ENCODE results near the gene CPT2. TPM values are rescaled to one million over a fixed set of nuclear protein-coding genes. Genes with fewer than 3 reads are reported as not detected.
"Not testable (repeated sequence)": the region's sequence is repeated elsewhere in the genome, so short reads cannot be mapped to it uniquely, and the experiment has no call there.

CPT2 gene
- total RNA-seq, 4 donors from 2014 or later = 20.0 to 37.3 (median 27.1) TPM

DNA sequence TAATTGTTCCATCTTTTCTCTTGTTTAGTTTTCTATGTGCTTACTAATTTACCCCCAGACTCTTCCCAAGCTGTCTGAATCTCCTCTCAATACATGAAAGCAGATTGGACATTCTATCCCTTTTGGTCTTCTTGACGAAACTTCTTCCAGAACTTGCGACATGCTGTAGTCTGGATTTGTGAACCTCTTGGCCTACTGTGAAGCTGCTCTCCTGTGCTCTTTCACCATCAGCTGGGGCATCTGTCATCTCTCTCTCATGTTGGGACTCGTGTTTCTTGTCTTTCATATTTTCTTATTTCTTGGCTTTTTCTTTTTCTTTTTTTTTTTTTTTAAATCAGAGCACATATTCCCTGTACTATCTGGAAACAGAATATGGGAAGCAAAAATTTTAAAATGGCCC is 6.8 kb downstream of the CPT2 start:
- H3K27ac ChIP-seq = no peak overlapping the region
- peaks cover 0 to 11% (median 0%) of the 10 kb centered on the region in 3 donors for H3K9me3 ChIP-seq
- peaks cover 4 to 81% (median 23%) of the 10 kb centered on the region in 3 donors for H3K36me3 ChIP-seq
- no peak overlapping the region for H3K4me3 ChIP-seq
- intact Hi-C loops (cut with DNase I) = no loop called here
- H3K27me3 ChIP-seq = no peaks in the 10 kb centered on the region
- WGBS, 2 donors = 89 to 97% methylated on average over 3 of the region's 3 CpGs
- peaks cover 8 to 36% (median 13%) of the 10 kb centered on the region in 3 donors for H3K4me1 ChIP-seq
- DNase-seq = no peak
- TF ChIP-seq POLR2A (IDR thresholded peaks at IDR 0.05) = no peak
- TF ChIP-seq, protein P1, sequence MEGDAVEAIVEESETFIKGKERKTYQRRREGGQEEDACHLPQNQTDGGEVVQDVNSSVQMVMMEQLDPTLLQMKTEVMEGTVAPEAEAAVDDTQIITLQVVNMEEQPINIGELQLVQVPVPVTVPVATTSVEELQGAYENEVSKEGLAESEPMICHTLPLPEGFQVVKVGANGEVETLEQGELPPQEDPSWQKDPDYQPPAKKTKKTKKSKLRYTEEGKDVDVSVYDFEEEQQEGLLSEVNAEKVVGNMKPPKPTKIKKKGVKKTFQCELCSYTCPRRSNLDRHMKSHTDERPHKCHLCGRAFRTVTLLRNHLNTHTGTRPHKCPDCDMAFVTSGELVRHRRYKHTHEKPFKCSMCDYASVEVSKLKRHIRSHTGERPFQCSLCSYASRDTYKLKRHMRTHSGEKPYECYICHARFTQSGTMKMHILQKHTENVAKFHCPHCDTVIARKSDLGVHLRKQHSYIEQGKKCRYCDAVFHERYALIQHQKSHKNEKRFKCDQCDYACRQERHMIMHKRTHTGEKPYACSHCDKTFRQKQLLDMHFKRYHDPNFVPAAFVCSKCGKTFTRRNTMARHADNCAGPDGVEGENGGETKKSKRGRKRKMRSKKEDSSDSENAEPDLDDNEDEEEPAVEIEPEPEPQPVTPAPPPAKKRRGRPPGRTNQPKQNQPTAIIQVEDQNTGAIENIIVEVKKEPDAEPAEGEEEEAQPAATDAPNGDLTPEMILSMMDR (IDR thresholded peaks at IDR 0.05) = no peak

DNA sequence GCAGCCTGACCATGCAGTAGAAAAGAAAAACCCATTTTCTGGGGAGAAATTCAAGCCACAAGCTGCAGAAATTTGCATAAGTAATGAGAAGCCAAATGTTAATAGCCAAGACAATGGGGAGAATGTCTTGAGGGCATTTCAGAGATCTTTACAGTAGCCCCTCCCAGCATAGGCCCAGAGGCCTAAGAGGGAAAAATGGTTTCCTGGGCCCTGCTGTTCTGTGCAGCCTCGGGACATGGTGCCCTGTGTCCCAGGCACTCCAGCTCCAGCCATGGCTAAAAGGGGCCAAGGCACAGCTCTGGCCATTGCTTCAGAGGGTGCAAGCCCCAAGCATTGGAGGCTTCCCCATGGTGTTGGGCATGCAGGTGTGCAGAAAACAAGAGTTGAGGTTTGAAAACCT is 8.9 kb downstream of the CPT2 start:
- intact Hi-C loops (cut with DNase I); DNase-seq; H3K27ac ChIP-seq; H3K4me3 ChIP-seq; H3K27me3 ChIP-seq: not testable (repeated sequence)
- Histone ChIP-seq H3K36me3 (peaks cover 9 to 100% (median 28%) of the 10 kb centered on the region in 3 donors), H3K4me1 (peaks cover 0 to 15% (median 6%) of the 10 kb centered on the region in 3 donors), H3K9me3 (peaks cover 0 to 11% (median 0%) of the 10 kb centered on the region in 3 donors)
- WGBS, 2 donors = 100% methylated on average over 1 of the region's 1 CpG; no CpG with 5 or more reads in 1 of the 2 donors

DNA sequence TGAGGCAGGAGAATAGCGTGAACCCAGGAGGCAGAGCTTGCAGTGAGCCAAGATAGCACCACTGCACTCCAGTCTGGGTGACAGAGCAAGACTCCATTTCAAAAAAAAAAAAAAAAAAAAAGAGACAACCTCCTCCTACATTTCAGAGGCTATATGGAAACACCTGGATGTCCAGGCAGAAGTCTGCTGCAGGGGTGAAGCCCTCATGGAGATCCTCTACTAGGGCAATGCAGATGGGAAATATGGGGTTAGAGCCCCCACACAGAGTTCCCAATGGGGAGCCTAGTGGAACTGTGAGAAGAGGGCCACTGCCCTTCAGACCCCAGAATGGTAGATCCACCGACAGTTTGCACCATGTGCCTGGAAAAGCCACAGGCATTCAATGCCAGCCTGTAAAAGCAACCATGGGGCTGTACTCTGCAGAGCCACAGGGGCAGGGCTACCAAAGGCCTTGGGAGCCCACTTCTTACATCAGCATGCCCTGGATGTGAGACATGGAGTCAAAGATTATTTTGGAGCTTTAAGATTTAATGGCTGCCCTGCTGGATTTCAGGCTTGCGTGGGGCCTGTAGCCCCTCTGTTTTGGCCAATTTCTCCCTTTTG is 9.6 kb downstream of the CPT2 start:
- Histone ChIP-seq H3K9me3 (peaks cover 0 to 11% (median 0%) of the 10 kb centered on the region in 3 donors), H3K36me3 (peaks cover 16 to 100% (median 28%) of the 10 kb centered on the region in 3 donors)
- H3K27me3 ChIP-seq; DNase-seq; intact Hi-C loops (cut with DNase I); H3K4me1 ChIP-seq; H3K27ac ChIP-seq; H3K4me3 ChIP-seq: not testable (repeated sequence)
- 83 to 93% methylated on average over 2 to 3 of the region's 3 CpGs for WGBS, 2 donors

DNA sequence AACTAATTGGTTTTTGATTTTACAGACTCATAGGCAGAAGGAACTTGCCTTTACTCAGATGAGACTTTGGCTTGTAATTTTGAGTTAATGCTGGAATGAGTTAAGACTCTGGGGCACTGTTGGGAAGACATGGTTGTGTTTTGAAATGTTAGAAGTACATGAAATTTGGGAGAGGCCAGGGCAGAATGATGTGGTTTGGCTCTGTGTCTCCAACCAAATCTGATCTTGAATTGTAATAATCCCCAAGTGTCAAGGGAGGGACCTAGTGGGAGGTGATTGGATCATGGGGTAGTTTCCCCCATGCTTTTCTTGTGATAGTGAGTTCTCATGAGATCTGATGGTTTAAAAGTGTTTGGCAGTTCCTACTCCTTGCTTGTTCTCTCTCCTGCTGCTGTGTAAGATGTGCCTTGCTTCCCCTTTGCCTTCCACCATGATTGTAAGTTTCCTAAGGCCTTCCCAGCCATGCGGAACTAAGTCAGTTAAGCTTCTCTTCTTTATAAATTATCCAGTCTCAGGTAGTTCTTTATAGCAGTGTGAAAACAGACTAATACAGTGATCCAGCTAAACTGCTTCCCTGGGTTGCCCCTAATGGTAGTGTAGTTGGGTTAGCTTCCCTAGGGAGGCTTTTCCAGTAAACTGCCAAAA is 10.2 kb downstream of the CPT2 start:
- TF ChIP-seq, protein P1 (IDR thresholded peaks at IDR 0.05) = no peak
- TF ChIP-seq POLR2A (IDR thresholded peaks at IDR 0.05) = no peak
- H3K36me3 ChIP-seq = peaks cover 16 to 100% (median 28%) of the 10 kb centered on the region in 3 donors
- intact Hi-C loops (cut with DNase I) = no loop called here
- H3K9me3 ChIP-seq = peaks cover 0 to 11% (median 0%) of the 10 kb centered on the region in 3 donors
- 86 to 92% methylated on average over 1 of the region's 1 CpG for WGBS, 2 donors
- no peak overlapping the region for H3K4me3 ChIP-seq
- no peaks in the 10 kb centered on the region for H3K27me3 ChIP-seq
- H3K27ac ChIP-seq = no peak overlapping the region
- no peak for DNase-seq
- H3K4me1 ChIP-seq = peaks cover 0 to 5% (median 3%) of the 10 kb centered on the region in 3 donors

DNA sequence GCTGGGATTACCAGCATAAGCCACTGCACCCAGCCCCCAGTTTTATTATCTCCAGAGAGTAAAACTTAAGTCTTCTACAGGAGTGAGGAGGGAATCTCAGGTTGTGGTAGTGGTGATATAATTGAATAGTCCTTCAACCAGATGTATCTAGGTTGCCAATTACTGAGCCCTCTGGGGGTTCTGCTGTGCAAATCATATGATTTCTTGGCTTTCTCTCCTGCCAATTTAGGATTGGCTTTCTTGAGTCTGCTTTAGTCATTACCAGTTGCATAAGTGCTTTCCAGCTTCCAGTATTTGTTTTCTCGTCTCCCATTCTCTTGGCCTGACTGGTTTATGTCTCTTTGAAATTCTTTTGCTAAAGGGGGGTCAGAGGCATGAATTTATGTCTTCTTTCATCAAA is 11.1 kb downstream of the CPT2 start:
- peaks cover 0 to 11% (median 0%) of the 10 kb centered on the region in 3 donors for H3K9me3 ChIP-seq
- peaks cover 22 to 100% (median 30%) of the 10 kb centered on the region in 3 donors for H3K36me3 ChIP-seq
- H3K27me3 ChIP-seq = no peaks in the 10 kb centered on the region
- H3K4me3 ChIP-seq = no peak overlapping the region
- no peak for DNase-seq
- H3K27ac ChIP-seq = no peak overlapping the region
- intact Hi-C loops (cut with DNase I) = no loop called here
- peaks cover 0 to 5% (median 3%) of the 10 kb centered on the region in 3 donors for H3K4me1 ChIP-seq
- 42 to 64% methylated on average over 1 of the region's 1 CpG for WGBS, 2 donors
- TF ChIP-seq, protein P1 (IDR thresholded peaks at IDR 0.05) = no peak
- TF ChIP-seq POLR2A (IDR thresholded peaks at IDR 0.05) = no peak

DNA sequence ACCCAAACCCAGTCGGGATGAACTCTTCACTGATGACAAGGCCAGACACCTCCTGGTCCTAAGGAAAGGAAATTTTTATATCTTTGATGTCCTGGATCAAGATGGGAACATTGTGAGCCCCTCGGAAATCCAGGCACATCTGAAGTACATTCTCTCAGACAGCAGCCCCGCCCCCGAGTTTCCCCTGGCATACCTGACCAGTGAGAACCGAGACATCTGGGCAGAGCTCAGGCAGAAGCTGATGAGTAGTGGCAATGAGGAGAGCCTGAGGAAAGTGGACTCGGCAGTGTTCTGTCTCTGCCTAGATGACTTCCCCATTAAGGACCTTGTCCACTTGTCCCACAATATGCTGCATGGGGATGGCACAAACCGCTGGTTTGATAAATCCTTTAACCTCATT is 13.7 kb downstream of the CPT2 start:
- H3K36me3 ChIP-seq = peaks cover 27 to 100% (median 34%) of the 10 kb centered on the region in 3 donors
- H3K9me3 ChIP-seq = peaks cover 0 to 11% (median 0%) of the 10 kb centered on the region in 3 donors
- H3K4me3 ChIP-seq = no peak overlapping the region
- intact Hi-C loops (cut with DNase I) = no loop called here
- 87 to 100% methylated on average over 1 to 3 of the region's 7 CpGs for WGBS, 2 donors
- DNase-seq = no peak
- H3K27me3 ChIP-seq = no peaks in the 10 kb centered on the region
- peaks cover 0 to 5% (median 3%) of the 10 kb centered on the region in 3 donors for H3K4me1 ChIP-seq
- no peak overlapping the region for H3K27ac ChIP-seq
- TF ChIP-seq, protein P1 (IDR thresholded peaks at IDR 0.05) = no peak
- TF ChIP-seq POLR2A (IDR thresholded peaks at IDR 0.05) = no peak

All from esophagus squamous epithelium (tissue), 5 donors.